GM18502 (cell line): ENCODE data around the gene GOLGA8F.
"Not testable (repeated sequence)": the region's sequence is repeated elsewhere in the genome, so short reads cannot be mapped to it uniquely, and the experiment has no call there.

ENCODE experiments used
- ATAC-seq: cut with Tn5 transposase; IDR thresholded peaks from one replicate; pipeline ENCODE4 v1.9.1; 2021; ENCODE audit warnings: mild to moderate bottlenecking; ENCODE audit not compliant: unreplicated experiment, poor library complexity

Gene GOLGA8F

DNA sequence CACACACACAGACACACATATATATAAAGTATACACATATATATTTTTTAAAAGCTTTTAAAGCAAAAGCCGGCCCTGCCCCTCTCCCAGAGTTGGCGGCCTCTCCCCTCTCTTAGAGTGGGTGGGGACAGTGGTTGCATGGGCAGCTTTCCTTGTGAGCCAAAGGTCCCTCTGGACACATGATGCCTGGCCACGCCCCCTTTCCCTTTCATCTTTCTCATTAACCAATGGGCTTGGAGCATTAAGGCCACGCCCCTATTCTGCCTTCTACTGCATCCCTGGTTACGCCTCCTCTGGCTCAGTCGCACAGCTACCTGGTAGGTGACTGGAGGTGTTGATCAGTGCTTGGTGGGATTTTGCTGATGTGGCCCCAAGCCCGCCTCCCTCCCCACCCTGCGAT lies at the start of gene GOLGA8F:
GOLGA8F (plus strand) TSS at position 301 of the 400 bp plus-strand sequence; CDS start at position 399, 98 bp downstream.
- not testable (repeated sequence) for ATAC-seq

DNA sequence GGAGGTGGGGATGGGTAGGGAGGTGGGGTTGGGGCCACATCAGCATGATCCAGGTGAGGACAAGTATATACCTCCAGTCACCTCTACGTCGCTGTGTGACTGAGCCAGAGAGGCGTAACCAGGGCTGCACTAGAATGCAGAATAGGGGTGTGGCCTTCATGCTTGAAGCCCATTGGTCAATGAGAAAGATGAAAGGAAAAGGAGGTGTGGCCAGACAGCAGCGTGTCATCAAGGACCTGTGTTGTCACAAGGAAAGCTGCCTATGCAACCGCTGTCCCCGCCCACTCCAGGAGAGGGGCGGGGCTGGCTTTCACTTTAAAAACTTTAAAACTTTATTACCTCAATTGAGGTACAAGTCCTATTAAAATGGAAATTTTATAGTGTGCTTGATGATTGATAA lies 20.5 kb upstream of the GOLGA8F start, which contains the start of gene GOLGA6L24:
GOLGA6L24 (minus strand) TSS at position 101 of the 400 bp plus-strand sequence; CDS start at position 40, 61 bp downstream.
- ATAC-seq: not testable (repeated sequence)

DNA sequence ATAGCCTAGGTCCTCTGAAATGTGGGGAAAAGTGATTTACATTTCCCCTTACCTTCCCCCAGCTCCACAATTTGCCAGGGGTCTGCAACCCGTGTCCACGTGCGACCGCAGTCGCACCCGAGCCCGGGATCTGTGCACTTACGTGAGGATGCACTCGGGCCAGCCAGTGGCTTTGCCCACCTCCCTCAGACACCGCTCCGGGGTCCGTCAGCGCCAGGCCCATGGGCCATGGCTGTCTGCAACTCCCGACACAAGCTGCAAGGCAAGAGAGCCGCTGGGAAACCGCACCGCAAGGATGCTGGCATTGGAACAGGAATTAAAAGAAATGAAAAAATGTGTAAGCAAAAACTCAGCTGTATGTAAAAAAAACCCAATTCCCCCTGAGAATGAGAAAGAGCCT lies 13.0 kb upstream of the GOLGA8F start:
- not testable (repeated sequence) for ATAC-seq

DNA sequence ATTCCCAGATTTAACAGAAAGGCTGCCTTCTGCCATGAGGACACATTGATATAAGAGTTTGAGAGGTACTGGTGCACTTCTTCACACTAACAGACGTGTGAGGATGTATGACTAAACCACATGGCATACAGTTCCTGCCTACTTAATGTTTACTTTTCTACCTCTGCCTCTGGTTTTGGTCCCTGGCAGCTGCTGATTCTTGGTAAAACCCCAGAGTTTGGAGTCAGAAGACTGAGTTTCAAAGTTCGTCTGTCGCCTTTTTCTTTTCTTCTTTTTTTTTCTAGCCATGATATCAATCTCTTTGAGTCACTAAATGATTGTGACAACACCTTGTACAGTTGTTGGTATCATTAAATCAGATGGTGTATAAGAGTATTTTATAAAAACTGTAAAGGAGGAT lies 1.6 kb downstream of the GOLGA8F start:
- not testable (repeated sequence) for ATAC-seq

- ATAC-seq: not testable (repeated sequence)
These were observed 17.6 kb downstream of the GOLGA8F start for GRCh38 chr15:28396022-28396421.

DNA sequence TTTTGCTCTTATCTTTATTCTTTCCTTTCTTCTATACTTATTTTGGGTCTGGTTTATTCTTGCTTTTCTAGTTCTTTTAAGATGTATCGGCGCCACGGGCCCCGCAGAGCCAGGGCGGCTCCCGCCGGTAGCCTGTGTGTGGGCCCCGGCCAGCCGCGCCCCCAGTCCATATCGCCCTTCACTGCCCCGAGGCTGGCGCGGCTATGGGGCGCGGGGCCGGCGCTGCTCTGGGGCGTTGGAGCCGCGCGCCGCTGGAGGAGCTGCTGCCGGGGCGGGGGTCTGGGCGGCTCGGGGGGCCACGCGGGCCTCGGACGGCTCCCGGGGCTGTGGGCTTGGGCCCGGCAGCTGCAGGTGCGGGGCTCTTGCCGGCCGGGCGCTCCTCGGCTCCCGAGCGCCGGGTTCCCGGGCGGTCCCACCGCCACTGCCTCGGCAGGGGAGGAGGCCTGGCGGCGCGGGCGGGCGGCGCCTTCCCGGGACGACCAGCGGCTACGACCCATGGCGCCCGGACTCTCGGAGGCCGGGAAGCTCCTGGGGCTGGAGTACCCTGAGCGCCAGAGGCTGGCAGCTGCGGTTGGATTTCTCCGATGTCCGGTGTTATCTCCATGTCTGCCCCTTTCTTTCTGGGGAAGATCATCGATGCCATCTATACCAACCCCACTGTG lies 24.4 kb downstream of the GOLGA8F start:
- not testable (repeated sequence) for ATAC-seq

DNA sequence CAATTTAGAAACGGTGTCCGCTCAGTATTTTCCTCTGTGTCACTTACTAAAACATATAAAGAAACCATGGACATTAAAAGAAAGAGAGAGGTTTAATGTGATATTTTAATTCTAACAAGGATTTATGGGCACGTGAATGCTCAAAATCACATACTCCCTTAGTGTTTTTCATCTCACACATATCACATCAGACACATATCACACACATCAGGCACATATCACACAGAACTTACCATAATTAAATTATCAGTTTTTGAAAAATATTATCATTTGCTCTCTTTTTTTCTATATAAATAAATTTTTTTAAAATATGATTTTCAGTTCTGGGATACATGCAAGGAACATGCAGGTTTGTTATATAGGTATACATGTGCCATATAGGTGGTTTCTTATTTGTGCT lies 42.0 kb downstream of the GOLGA8F start:
- not testable (repeated sequence) for ATAC-seq

DNA sequence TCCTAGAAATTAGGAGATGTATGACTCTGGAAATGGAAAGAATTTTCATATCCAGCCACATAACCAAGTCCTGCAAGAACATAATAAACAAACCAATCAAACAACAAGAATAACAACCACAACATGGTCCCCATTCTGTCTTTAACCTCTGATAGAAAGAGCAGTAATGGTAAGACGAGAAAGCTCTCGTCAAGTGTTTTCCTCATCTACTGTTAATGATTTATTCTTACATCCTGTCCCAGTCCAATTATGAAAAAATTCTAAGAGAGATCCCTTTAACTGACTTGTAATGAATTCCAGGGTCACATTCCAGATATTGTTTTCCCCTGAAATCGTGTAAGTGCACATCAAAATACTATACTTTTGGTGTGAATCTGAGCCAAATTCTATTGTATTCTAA lies 57.1 kb downstream of the GOLGA8F start:
- ATAC-seq: not testable (repeated sequence)
